Activated CD4-positive, alpha-beta memory T cell treated with anti-CD3 and anti-CD28 coated beads for 36 hours (primary cell): ENCODE measurements around the gene PPM1H. TPM values are rescaled to one million over a fixed set of nuclear protein-coding genes. Genes with fewer than 3 reads are reported as not detected.
A peak's percentile ranks its signal among the peaks of the same experiment; 100 is the strongest.

Source experiments
- CTCF ChIA-PET: fragments of 350-600 bp; sonication (Branson Sonifier 250); formaldehyde crosslinking; loops from one replicate; lab custom pipeline; 2021; ENCODE audit warnings: antibody characterized with exemption, inconsistent platforms; lab: Charles Lee
- POLR2A ChIA-PET: fragments of 350-600 bp; sonication (Branson Sonifier 250); formaldehyde crosslinking; loops from one replicate; lab custom pipeline; 2021; ENCODE audit warnings: antibody characterized with exemption; lab: Charles Lee
- DNase-seq: peaks from one replicate; pipeline ENCODE4 v3.0.0-alpha.2; 2020
- H3K27ac Mint-ChIP-seq: one replicate; pipeline ENCODE4 v1.8.0; 2021; ENCODE audit warnings: mixed read lengths
- H3K27me3 Mint-ChIP-seq: one replicate; pipeline ENCODE4 v1.8.0; 2021; ENCODE audit warnings: mixed read lengths
- H3K36me3 Mint-ChIP-seq: one replicate; pipeline ENCODE4 v1.8.0; 2021; ENCODE audit warnings: mixed read lengths
- H3K4me1 Mint-ChIP-seq: one replicate; pipeline ENCODE4 v1.8.0; 2021; ENCODE audit warnings: low read depth, mixed read lengths
- H3K4me3 Mint-ChIP-seq: one replicate; pipeline ENCODE4 v1.8.0; 2021; ENCODE audit warnings: mild to moderate bottlenecking, mixed read lengths
- H3K9me3 Mint-ChIP-seq: one replicate; pipeline ENCODE4 v1.8.0; 2021; ENCODE audit warnings: mixed read lengths
- intact Hi-C: fragments of 100-400 bp; cut with micrococcal nuclease; formaldehyde crosslinking; loops from one replicate; pipeline ENCODE4 v1.15.1; 2023
- microRNA-seq: library from miRNA; unstranded; fragments of <30 nt; microRNA quantifications from one replicate; pipeline ENCODE4 v1.2.0, GENCODE V29; 2022; ENCODE audit warnings: borderline number of aligned reads, borderline microRNAs expressed, borderline replicate concordance
- total RNA-seq, 2 experiments: library from RNA; stranded (reverse); gene quantifications; one replicate each; pipeline ENCODE4 v1.2.3, GENCODE V29; 2021

PPM1H gene
- total RNA-seq, 2 experiments from 2014 or later: not detected

- H3K27me3 Mint-ChIP-seq: no peaks in the 10 kb centered on the region
- ChIA-PET CTCF (interaction anchor here (0.6 to 1.9 kb wide), 8 partner anchors 20 to 210 kb away, joined by 3 to 7 read pairs (median 4); no protein-coding TSS in a partner anchor), POLR2A (interaction anchor here (0.6 to 2.0 kb wide), 9 partner anchors 11 to 168 kb away, joined by 3 to 28 read pairs (median 4); partner anchors contain the start of gene MON2)
- H3K36me3 Mint-ChIP-seq: peaks cover 7% of the 10 kb centered on the region
- H3K27ac Mint-ChIP-seq: peak overlapping the region; percentile 99
- no peaks in the 10 kb centered on the region for H3K9me3 Mint-ChIP-seq
- intact Hi-C loops: loop anchor here (2.0 to 10.0 kb wide), 3 partner anchors 168 to 1802 kb away; partner anchors contain the start of gene XPOT
- peak; percentile 85 for DNase-seq
- peaks cover 35% of the 10 kb centered on the region for H3K4me1 Mint-ChIP-seq
- peak overlapping the region; percentile 84 for H3K4me3 Mint-ChIP-seq
Measured at GRCh38 chr12:62603061-62603810, 331.7 kb downstream of the PPM1H start.

GRCh38 chr12:62602255-62603060 lies 332.5 kb downstream of the PPM1H start:
- DNase-seq: peak; percentile 88
- Mint-ChIP-seq H3K9me3 (no peaks in the 10 kb centered on the region), H3K27me3 (no peaks in the 10 kb centered on the region), H3K27ac (peak overlapping the region; percentile 99), H3K4me3 (peak overlapping the region; percentile 84), H3K4me1 (peaks cover 35% of the 10 kb centered on the region), H3K36me3 (peaks cover 7% of the 10 kb centered on the region)
- ChIA-PET POLR2A (interaction anchor here (0.6 to 2.0 kb wide), 7 partner anchors 10 to 136 kb away, joined by 3 to 28 read pairs (median 4); partner anchors contain the start of gene MON2), CTCF (interaction anchor here (0.6 to 1.9 kb wide), 9 partner anchors 19 to 346 kb away, joined by 3 to 7 read pairs (median 3); no protein-coding TSS in a partner anchor)
- intact Hi-C loops: loop anchor here (1.0 to 10.0 kb wide), 6 partner anchors 39 to 1802 kb away; partner anchors contain the start of genes MON2, USP15 and XPOT

GRCh38 chr12:62601765-62602164 lies 333.2 kb downstream of the PPM1H start:
- DNase-seq: no peak
- Mint-ChIP-seq H3K4me1 (peaks cover 30% of the 10 kb centered on the region), H3K9me3 (no peaks in the 10 kb centered on the region), H3K36me3 (peaks cover 8% of the 10 kb centered on the region), H3K27ac (peak overlapping the region; percentile 99), H3K4me3 (peak overlapping the region; percentile 84), H3K27me3 (no peaks in the 10 kb centered on the region)
- CTCF ChIA-PET: interaction anchor here (1.1 to 1.9 kb wide), 2 partner anchors 39 to 346 kb away, joined by 3 to 5 read pairs; no protein-coding TSS in a partner anchor
- POLR2A ChIA-PET: interaction anchor here (1.3 to 2.0 kb wide), 3 partner anchors 15 to 135 kb away, joined by 3 to 14 read pairs (median 4); partner anchors contain the start of gene MON2
- intact Hi-C loops: loop anchor here (1.0 to 10.0 kb wide), 6 partner anchors 40 to 1803 kb away; partner anchors contain the start of genes MON2, USP15 and XPOT

- CTCF ChIA-PET: interaction anchor here (0.8 to 1.3 kb wide), 2 partner anchors 19 to 194 kb away, joined by 3 to 11 read pairs; no protein-coding TSS in a partner anchor
- Mint-ChIP-seq H3K27ac (no peak overlapping the region), H3K9me3 (no peaks in the 10 kb centered on the region), H3K4me3 (no peak overlapping the region), H3K27me3 (no peaks in the 10 kb centered on the region), H3K36me3 (peaks cover 3% of the 10 kb centered on the region), H3K4me1 (peaks cover 13% of the 10 kb centered on the region)
- no peak for DNase-seq
- POLR2A ChIA-PET: no interaction called here
- intact Hi-C loops: loop anchor here (10.0 kb wide), 2 partner anchors 165 to 1805 kb away; partner anchors contain the start of gene XPOT
Measured at GRCh38 chr12:62599854-62600437, 335.0 kb downstream of the PPM1H start.

GRCh38 chr12:62598846-62599245 lies 336.1 kb downstream of the PPM1H start:
- POLR2A ChIA-PET: no interaction called here

GRCh38 chr12:62597253-62597652 lies 337.7 kb downstream of the PPM1H start:
- CTCF ChIA-PET: no interaction called here
- Mint-ChIP-seq H3K9me3 (no peaks in the 10 kb centered on the region), H3K4me3 (no peak overlapping the region), H3K4me1 (peaks cover 7% of the 10 kb centered on the region), H3K27me3 (no peaks in the 10 kb centered on the region), H3K27ac (no peak overlapping the region), H3K36me3 (peaks cover 1% of the 10 kb centered on the region)
- intact Hi-C loops: no loop called here
- POLR2A ChIA-PET: no interaction called here
- no peak for DNase-seq

More at GRCh38 chr12:62598846-62599245, 336.1 kb downstream of the PPM1H start:
- Mint-ChIP-seq H3K27me3 (no peaks in the 10 kb centered on the region), H3K4me3 (no peak overlapping the region), H3K36me3 (peaks cover 1% of the 10 kb centered on the region), H3K9me3 (no peaks in the 10 kb centered on the region), H3K4me1 (peaks cover 7% of the 10 kb centered on the region), H3K27ac (no peak overlapping the region)
- intact Hi-C loops: no loop called here
- DNase-seq: no peak
- CTCF ChIA-PET: no interaction called here

Small RNA genes within 50 kb of the gene (microRNA-seq; reads per million reads assigned to microRNA genes)
- 61,535 reads per million, percentile 99 among the genes with 10 or more reads in this experiment for gene MIRLET7I

Other genes starting within 250 kb of the PPM1H start
- gene AVPR1A, start 216.1 kb upstream of the PPM1H start, total RNA-seq: not detected